T-helper 1 cell (primary cell): Measurements from ENCODE around the gene CPNE4.
A peak's percentile ranks its signal among the peaks of the same experiment; 100 is the strongest.

ENCODE experiments used
- DNase-seq, 5 donors: peaks; one replicate each; pipeline ENCODE4 v3.0.0-alpha.2; 2012 to 2020

Gene CPNE4

DNA sequence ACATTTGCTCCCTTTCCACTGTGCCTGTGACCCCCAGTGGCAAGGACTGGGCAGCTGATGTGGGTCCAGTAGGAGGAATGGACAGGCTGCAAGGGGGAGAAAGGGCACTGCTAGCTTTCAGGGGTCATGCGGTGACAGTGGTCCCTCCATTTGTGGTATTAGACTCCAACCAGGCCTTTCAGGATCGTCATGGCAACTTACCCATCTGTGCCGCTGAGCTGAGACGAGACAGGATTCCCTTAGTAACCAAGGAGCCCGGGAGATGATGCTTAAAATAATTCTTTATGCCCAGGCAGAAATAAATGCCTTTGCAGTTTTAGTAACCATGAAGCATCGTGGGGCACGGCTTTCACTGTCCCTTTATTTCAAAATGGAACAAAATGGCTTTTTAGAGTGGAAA lies 516.1 kb downstream of the CPNE4 start:
- no peak for DNase-seq

DNA sequence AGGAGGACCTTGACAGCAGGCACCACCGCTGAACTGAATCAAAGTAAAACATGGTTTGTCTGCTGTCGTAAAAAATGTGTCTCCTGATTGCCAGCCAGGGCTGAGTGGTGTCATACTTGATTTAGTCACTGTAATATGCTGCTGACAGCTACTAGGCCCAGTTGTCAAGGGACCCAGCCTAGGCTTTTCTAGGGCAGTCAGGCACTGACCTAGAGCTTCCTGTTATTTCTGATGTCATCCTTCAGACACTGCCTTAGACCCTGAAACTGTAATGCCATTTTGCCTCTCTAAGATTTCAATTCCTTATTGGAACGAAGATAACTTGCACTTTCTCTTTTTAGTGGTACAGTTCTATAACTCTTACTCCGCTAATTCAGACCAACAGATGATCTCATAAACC lies 529.4 kb downstream of the CPNE4 start:
- no peak for DNase-seq

DNA sequence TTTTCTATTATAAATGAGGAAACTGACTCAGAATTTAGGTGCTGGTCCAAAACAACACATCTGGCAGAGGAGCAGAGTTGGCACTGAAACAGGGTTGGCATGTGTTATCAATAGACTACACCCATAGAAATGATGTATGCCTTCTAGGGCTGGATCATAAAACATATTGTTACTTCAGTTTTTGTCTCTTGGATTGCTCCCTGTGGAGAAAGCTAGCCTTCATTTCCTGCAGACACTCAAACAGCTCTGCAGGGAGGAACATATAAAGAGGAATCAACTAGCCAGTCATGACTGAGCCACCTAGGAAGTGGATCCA lies 531.5 kb downstream of the CPNE4 start:
- DNase-seq = no peak

DNA sequence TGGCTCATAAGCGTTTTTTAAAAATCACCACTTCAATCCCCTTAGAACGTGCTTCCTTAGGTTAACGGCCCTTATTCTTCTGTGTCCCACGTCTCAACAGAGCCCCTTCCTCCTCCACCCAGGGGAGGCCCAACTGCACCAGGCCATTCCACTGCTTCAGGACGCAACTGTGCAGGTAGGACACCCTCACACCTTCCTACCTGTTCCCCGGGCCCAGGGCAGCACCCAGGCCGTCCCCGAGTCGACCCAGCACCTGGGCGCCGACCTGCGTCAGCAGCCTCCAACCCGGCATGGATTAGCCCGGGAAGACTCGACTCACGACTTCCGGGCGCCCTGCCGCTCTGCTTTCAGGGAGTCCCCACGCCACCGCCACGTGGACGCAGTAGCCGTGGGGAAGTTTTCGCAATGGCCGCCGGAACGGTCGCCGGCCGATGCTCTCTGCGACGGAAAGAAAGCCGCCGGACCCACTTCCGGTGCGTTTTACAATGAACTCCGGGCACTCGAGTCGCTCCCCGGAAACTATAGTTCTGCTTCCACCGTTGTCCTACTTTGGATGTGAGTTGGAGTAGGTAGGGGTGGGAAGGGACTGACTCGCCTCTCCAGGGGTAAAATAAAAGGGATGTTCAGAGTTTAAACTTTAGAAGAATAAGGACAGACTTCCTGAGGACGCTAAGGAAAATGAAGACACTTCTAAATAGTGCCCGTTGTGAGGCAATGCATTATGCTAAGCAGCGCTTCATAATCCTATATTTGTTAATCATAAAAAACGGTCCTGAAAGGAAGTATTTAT lies 532.1 kb downstream of the CPNE4 start, which contains the start of gene MRPL3:
Gene MRPL3, minus strand, starts transcription at position 442 of the 790 bp plus-strand sequence. Its CDS starts 150 bp downstream, at position 292.
- DNase-seq = peak; percentile 68 to 86 (median 75)

DNA sequence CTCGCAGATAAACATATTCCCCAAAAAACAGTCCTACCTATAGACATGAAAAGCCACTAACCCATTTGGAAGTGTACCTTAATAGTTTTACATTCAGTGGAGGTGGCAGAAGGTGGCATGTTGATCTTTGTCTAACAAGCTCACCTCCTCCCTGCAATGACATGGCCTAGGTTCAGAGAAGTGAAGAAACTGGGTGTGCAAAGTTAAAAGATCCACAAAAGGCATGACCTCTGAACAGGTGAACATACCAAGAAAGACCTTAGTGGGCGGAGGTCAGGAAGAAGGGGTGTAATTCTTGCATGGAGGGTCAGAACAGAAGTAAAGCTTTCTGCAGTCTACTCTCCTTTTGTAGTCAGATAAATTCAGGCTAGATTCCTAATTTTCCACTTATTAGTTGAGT lies 532.9 kb downstream of the CPNE4 start:
- no peak for DNase-seq

DNA sequence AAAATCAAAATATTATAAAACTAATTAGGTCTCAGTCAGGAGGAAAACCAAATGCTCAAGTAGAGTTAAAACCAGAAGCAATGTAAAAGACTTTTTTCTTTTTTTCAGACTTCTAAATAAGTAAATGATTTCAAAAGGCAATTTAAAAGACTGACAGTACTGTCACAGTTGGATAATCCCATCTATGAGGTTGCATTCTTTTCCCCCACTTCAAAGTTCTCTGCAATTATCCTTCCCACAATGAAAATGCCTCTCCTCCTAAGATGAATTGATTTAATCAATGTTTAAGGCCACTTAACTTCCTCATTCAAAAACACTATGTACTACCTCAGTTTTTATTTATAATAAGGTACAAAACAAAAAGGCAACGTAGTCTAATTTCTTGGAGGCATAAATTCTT lies 540.1 kb downstream of the CPNE4 start:
- DNase-seq = no peak

DNA sequence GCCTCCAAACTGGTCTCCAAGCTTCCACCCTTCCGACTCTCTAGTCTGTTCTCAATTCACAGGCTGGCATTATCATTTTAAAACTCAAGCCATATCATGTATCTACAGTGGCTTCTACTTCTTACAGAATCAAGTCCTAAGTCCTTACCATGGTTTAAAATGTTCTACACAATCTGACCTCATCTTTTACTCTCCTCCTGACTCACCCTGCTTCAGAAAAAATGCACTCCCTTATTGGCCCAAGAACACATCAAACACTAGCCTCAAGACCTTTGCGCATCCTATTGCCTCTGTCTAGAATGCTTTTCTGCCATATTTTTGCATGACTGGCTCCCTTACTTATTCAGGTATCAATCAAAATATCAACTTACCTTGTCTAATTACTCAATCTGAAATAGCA lies 543.0 kb downstream of the CPNE4 start:
- peak in 1 of 5 donors; percentile 7 for DNase-seq

DNA sequence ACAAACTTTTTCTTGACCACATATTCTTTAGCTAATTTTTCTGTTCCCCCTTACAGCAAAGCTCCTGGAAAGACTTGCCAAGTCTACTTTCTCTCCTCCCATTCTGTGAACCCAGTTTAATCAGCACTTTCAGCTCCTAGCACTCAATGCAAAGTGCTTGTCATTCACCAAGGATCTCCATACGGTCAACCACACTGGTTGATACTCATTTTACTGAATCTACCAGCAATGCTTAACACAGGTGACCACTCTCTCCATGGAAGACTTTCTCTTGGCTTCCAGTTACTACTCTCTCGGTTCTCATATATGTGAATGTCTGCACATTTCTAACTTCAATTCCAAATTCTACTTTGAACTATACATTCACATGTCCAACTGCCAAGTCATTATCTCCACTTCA lies 543.7 kb downstream of the CPNE4 start:
- no peak for DNase-seq

DNA sequence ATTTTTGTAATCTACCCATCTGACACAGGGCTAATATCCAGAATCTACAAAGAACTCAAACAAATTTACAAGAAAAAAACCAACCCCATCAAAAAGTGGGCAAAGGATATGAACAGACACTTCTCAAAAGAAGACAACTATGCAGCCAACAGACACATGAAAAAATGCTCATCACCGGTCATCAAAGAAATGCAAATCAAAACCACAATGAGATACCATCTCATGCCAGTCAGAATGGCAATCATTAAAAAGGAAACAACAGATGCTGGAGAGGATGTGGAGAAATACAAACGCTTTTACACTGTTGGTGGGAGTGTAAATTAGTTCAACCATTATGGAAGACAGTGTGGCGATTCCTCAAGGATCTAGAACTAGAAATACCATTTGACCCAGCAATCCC lies 548.3 kb downstream of the CPNE4 start:
- peak in 1 of 5 donors; percentile 53 for DNase-seq

DNA sequence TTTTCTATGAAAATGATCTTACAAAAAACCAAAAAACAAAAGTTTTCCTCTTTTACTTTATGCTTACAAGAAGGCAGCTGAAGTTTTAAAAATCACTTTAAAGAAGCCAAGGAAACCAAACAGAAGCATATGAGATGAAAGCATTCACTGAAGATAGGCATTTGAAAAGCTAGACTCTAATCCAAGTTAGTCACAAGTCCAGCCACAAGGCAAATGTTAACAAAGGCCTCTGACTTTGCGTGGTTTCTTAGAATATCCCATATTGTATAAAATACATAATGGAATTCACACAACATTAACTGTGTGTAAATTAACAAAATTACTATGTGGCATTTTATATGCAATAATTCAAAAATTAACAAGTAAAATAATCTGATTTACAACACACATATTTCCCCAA lies 549.7 kb downstream of the CPNE4 start:
- DNase-seq = no peak

DNA sequence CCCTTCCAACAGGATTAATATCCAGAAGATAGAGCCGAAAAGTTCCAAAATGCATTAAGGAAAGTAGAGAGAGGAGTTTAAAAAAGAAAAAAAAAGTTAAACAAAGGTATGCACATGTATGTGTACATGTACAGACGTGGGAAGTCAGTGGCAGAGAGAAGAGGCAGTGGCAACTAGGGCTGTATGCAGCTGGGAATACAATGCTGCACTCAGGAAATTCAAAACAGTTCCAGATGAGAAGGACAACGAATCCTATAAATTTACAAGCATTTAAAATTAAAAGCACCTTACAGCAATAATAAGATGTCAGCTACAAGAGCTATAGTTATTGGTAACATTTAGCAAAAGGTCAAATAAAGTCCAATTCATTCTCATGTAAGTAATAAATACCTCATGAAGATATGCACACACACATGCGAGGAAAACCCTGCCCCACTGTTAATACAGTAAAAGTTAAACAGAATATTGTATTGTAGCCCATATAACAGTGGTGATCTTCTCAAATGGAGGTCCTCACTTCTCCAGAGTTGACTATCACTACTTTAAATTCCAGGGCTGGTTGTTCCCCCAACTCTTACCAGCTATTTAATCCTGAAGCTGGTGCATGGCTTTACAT lies 550.2 kb downstream of the CPNE4 start:
- no peak for DNase-seq
